Ovary (tissue), 9 donors: Measurements from ENCODE around the gene GARNL3. TPM values are rescaled to one million over a fixed set of nuclear protein-coding genes. Genes with fewer than 3 reads are reported as not detected.

Source experiments
- DNase-seq, 5 donors: peaks; one replicate each; pipeline ENCODE4 v3.0.0-alpha.2; 2019 to 2020
- H3K27ac ChIP-seq, 2 donors: fragments of 200-600 bp; one replicate each; pipeline versions ENCODE4 v1.5.1 to v1.8.0; 2019 to 2022
- H3K27me3 ChIP-seq: fragments of 200-600 bp; one replicate; pipeline ENCODE4 v1.8.0; 2022
- H3K36me3 ChIP-seq: fragments of 200-600 bp; sonication (generic); one replicate; pipeline ENCODE4 v1.5.1; 2019
- H3K4me1 ChIP-seq: one replicate; pipeline ENCODE4 v1.8.1; 2013; ENCODE audit warnings: mild to moderate bottlenecking, moderate library complexity; ENCODE audit not compliant: insufficient read depth
- H3K4me3 ChIP-seq: fragments of 200-600 bp; sonication (generic); one replicate; pipeline ENCODE4 v1.5.1; 2017
- H3K9me3 ChIP-seq, 2 donors: fragments of 200-600 bp in 1 of 2; sonication (generic) in 1 of 2; one replicate each; pipeline versions ENCODE4 v1.5.1 to v1.8.1; 2013 to 2019; ENCODE audit warnings: mild to moderate bottlenecking in 1 of 2, moderate library complexity in 1 of 2
- EP300 ChIP-seq: sonication (generic); formaldehyde crosslinking; IDR thresholded peaks from one replicate; pipeline ENCODE4 v1.6.1; 2017; ENCODE audit warnings: antibody characterized with exemption
- POLR2A ChIP-seq: fragments of 450-650 bp; IDR thresholded peaks from one replicate; pipeline ENCODE4 v1.6.1; 2017; ENCODE audit warnings: antibody characterized with exemption, mild to moderate bottlenecking, moderate library complexity
- WGBS, 3 donors: extraction: QIAGEN DNeasy Blood & Tissue Kit in 1 of 3; methylation state at CpG; one replicate each; pipeline versions ENCODE4 v1.1.5 to v1.1.7; 2013 to 2017; 5-methylcytosine and 5-hydroxymethylcytosine counted together
- intact Hi-C, 4 donors: fragments of 100-400 bp; cut with DNase I; formaldehyde crosslinking; loops; one replicate each; pipeline versions ENCODE4 v1.11.0 to v1.15.1; 2022 to 2023
- polyA plus RNA-seq, 2 donors: library from polyadenylated mRNA; stranded (reverse); fragments of 200-250 nt in 1 of 2; fragments of 350-450 nt in 1 of 2; fragmentation: Illumina TruSeq in 1 of 2; extraction: RNeasy Lipid Tissue Mini Kit (QIAGEN cat#74804) in 1 of 2; gene quantifications; one replicate each; pipeline ENCODE4 v1.2.3, GENCODE V29; 2013 to 2014
- total RNA-seq, 7 donors: library from RNA; depleted of rRNA in 2 of 7; stranded (reverse); fragments of >200 nt in 2 of 7; fragmentation: NEBNext Ultra II Directional in 3 of 7; extraction: Animal tissue kit (Norgen Biotek cat#: 25700) in 3 of 7; gene quantifications; one replicate each; pipeline versions ENCODE4 v1.1.0 to v1.2.4, GENCODE V29; 2016 to 2023
- TF ChIP-seq, protein P1 (sequence below), 3 donors: fragments of 450-650 bp in 2 of 3; fragments of 200-600 bp in 1 of 3; IDR thresholded peaks; one replicate each; pipeline versions ENCODE4 v1.5.1 to v1.8.0; 2016 to 2022; ENCODE audit warnings: antibody characterized with exemption in 3 of 3, mild to moderate bottlenecking in 1 of 3
- donor health status: DM: no; HTN: no; CAD: no; lungs with moderate emphysema.
- donor health status: DM: no; HTN: no; CAD: no.
- donor health status: Bipolar disorder and iron deficiency.
- donor health status: DM: yes; HTN: yes; CAD: no.
- donor health status: DM: no; HTN: no; CAD: no.
- donor health status: DM: yes; HTN: yes; CAD: no.

Gene GARNL3
- total and polyA plus RNA-seq, 9 donors = 8.9 to 30.7 (median 22.9) TPM

DNA sequence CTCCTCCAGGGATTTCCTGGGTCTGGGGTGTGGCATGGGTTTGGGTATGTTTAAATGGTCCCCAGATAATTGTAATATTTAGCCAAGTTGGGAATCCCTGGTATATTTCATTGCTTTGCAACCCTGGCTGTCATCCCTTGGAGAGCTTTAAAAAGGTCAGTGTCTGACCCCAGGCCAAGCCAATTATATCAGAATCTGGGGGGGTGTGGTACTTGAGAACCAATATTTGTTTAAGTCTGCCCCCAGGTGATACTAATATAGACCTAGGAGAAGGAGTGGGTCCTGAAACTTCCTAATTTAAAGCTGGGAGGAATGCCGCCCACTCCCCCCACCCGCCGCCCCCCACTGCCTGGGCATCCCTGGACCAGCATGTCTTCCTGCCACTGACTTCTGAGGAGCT, 94.2 kb downstream of the GARNL3 start:
- intact Hi-C loops = no loop called here
- WGBS, 3 donors = 97 to 99% (median 98%) methylated on average over 3 of the region's 3 CpGs
- Histone ChIP-seq H3K9me3 (no peaks in the 10 kb centered on the region), H3K4me3 (no peak overlapping the region), H3K36me3 (no peaks in the 10 kb centered on the region), H3K27ac (no peak overlapping the region), H3K4me1 (no peaks in the 10 kb centered on the region), H3K27me3 (no peaks in the 10 kb centered on the region)
- TF ChIP-seq, protein P1, sequence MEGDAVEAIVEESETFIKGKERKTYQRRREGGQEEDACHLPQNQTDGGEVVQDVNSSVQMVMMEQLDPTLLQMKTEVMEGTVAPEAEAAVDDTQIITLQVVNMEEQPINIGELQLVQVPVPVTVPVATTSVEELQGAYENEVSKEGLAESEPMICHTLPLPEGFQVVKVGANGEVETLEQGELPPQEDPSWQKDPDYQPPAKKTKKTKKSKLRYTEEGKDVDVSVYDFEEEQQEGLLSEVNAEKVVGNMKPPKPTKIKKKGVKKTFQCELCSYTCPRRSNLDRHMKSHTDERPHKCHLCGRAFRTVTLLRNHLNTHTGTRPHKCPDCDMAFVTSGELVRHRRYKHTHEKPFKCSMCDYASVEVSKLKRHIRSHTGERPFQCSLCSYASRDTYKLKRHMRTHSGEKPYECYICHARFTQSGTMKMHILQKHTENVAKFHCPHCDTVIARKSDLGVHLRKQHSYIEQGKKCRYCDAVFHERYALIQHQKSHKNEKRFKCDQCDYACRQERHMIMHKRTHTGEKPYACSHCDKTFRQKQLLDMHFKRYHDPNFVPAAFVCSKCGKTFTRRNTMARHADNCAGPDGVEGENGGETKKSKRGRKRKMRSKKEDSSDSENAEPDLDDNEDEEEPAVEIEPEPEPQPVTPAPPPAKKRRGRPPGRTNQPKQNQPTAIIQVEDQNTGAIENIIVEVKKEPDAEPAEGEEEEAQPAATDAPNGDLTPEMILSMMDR (IDR thresholded peaks at IDR 0.05) = no peak
- no peak for TF ChIP-seq EP300
- no peak for TF ChIP-seq POLR2A
- no peak for DNase-seq

DNA sequence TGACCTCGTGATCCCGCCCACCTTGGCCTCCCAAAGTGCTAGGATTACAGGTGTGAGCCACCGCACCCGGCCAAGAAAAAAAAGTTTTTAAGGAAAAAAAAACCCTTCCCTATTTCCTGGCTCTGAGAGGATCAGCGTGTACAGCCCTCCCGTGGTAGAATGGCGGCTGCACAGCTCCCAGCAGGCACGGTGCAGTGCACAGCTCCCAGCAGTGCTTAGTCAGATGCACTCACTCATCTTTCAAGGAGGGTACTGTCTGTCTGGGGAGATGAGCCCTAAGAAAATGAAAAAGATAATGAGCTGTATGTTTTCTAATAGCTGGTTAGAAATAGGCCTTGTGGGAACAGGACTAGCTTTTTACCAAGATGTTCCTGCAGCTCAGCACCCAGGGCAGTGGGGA, 95.7 kb downstream of the GARNL3 start:
- H3K4me3 ChIP-seq = no peak overlapping the region
- TF ChIP-seq, protein P1 (IDR thresholded peaks at IDR 0.05) = no peak
- TF ChIP-seq POLR2A = no peak
- TF ChIP-seq EP300 = no peak
- no peaks in the 10 kb centered on the region for H3K36me3 ChIP-seq
- no peaks in the 10 kb centered on the region for H3K9me3 ChIP-seq
- H3K4me1 ChIP-seq = no peaks in the 10 kb centered on the region
- no peak overlapping the region for H3K27ac ChIP-seq
- intact Hi-C loops = no loop called here
- no peak for DNase-seq
- 73 to 81% (median 78%) methylated on average over 8 of the region's 8 CpGs for WGBS, 3 donors
- H3K27me3 ChIP-seq = no peaks in the 10 kb centered on the region

DNA sequence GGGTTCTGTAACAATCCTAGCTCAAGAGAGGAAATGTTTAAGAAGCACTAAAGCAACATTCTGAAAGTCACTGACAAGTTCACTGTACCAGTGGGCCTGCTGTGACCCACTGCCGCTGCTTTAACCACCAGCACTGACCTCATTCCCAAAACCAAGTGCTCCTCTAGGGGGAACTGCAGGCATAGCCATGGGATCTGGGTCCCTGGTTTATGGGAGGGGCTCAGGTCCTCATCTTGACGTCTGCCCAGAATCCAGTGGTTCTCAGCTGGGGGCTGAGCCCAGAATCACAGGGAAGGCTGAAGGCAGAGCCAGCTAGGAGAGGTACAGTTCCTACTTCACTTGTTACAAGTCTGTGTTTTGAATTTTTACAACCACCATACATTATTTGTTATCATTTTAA, 96.3 kb downstream of the GARNL3 start:
- Histone ChIP-seq H3K36me3 (no peaks in the 10 kb centered on the region), H3K27me3 (no peaks in the 10 kb centered on the region), H3K9me3 (no peaks in the 10 kb centered on the region), H3K4me3 (no peak overlapping the region), H3K4me1 (no peaks in the 10 kb centered on the region), H3K27ac (no peak overlapping the region)
- intact Hi-C loops = no loop called here
- no peak for DNase-seq
- WGBS, 3 donors = 53 to 61% (median 56%) methylated on average over 2 of the region's 2 CpGs
- TF ChIP-seq POLR2A (no peak), EP300 (no peak)
- TF ChIP-seq, protein P1 (IDR thresholded peaks at IDR 0.05) = no peak

DNA sequence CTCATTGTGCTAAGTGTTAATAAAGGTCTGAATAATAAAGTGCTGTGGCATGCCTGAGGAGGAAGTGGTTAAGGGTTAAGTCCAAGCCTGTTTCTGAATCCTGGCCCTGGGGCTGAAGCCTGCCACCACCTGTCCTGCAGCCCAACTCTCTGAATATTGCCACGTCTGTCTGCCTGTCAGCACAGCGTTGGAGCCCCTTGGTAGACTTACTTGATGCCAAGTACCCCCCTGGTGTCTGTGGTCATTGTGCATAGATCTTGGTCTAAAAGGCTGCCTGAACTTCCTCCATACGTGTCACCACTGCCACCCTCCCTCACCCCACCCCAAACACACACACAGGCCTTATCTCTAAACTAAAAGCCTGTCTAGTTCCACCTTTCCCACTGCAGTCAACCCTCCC, 97.0 kb downstream of the GARNL3 start:
- DNase-seq = no peak
- H3K36me3 ChIP-seq = no peaks in the 10 kb centered on the region
- WGBS, 3 donors = 88% methylated on average over 3 of the region's 3 CpGs

More for the DNA sequence above, 97.0 kb downstream of the GARNL3 start:
- H3K27ac ChIP-seq = no peak overlapping the region
- TF ChIP-seq POLR2A (no peak), EP300 (no peak)
- TF ChIP-seq, protein P1 (IDR thresholded peaks at IDR 0.05) = no peak
- no peaks in the 10 kb centered on the region for H3K4me1 ChIP-seq
- no peaks in the 10 kb centered on the region for H3K27me3 ChIP-seq
- H3K4me3 ChIP-seq = no peak overlapping the region
- H3K9me3 ChIP-seq = no peaks in the 10 kb centered on the region
- intact Hi-C loops = no loop called here
